Measurements from ENCODE around the gene P2RY14.
"Not testable (repeated sequence)": the region's sequence is repeated elsewhere in the genome, so short reads cannot be mapped to it uniquely, and the experiment has no call there.

The P2RY14 gene

DNA sequence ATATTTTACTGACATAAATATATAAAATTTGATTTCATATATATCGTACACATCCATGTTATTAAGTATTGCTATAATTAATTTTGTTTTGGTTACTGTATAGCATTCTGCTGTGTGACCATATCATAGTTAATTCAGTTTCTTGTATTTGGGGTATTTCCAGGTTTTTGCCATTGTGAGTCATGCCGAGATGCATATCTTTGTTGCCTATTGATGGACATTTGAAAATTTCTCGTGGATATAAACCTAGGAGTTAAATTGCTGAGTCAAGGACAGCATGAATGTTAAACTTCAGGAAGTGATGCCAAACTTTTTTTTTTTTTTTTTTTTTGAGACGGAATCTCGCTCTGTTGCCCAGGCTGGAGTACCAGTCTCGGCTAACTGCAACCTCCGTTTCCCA is 41.6 kb downstream of the P2RY14 start:
- TF ChIP-seq, protein P1, sequence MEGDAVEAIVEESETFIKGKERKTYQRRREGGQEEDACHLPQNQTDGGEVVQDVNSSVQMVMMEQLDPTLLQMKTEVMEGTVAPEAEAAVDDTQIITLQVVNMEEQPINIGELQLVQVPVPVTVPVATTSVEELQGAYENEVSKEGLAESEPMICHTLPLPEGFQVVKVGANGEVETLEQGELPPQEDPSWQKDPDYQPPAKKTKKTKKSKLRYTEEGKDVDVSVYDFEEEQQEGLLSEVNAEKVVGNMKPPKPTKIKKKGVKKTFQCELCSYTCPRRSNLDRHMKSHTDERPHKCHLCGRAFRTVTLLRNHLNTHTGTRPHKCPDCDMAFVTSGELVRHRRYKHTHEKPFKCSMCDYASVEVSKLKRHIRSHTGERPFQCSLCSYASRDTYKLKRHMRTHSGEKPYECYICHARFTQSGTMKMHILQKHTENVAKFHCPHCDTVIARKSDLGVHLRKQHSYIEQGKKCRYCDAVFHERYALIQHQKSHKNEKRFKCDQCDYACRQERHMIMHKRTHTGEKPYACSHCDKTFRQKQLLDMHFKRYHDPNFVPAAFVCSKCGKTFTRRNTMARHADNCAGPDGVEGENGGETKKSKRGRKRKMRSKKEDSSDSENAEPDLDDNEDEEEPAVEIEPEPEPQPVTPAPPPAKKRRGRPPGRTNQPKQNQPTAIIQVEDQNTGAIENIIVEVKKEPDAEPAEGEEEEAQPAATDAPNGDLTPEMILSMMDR (IDR thresholded peaks at IDR 0.05; ENCODE audit: insufficient read depth, low read depth, low read length, missing control alignments) = no peak
- no peak overlapping the region for H3K4me3 ChIP-seq (ENCODE audit: low read depth, low read length)
- no peak for DNase-seq (ENCODE audit: low read depth)

DNA sequence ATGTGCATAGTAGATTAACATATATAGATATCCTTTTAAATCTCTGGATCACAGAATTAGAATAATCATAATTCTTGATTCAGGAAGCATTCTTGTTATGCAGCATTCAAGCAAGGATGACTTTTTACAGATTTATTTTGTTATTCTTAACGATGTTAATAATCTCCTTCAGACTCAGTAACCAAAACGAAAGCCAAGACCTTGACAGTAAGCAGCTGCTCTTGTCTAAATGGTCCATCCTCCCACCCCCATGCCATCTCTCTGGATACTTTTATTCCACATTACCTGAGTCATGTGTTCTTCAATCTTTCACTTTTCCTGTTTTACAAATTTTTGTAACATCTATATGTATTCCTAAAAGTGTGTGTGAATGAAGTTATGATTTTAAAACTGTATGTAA is 42.0 kb downstream of the P2RY14 start:
- TF ChIP-seq, protein P1 (IDR thresholded peaks at IDR 0.05; ENCODE audit: insufficient read depth, low read depth, low read length, missing control alignments) = no peak
- DNase-seq (ENCODE audit: low read depth) = no peak
- no peak overlapping the region for H3K4me3 ChIP-seq (ENCODE audit: low read depth, low read length)

DNA sequence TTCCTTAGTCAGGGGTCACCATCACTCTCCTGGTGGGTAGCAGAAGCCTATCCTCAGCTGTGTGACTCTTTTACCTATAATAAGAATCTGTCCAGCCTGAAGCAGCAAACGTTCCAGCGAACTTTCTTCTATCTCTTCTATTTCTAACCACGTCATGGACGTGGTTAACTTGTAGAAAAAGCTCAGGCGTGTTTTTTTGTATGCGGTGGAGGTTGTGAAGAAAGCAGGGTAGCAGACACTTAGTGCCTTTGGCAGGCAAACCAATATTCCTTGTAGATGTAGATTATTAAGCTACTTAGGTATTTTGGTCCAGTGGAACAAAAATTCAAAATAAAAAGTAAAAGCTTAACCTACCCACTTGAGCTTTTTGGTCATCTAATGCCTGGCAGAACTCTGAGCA is 43.5 kb downstream of the P2RY14 start:
- TF ChIP-seq, protein P1 (IDR thresholded peaks at IDR 0.05; ENCODE audit: insufficient read depth, low read depth, low read length, missing control alignments) = no peak
- DNase-seq (ENCODE audit: low read depth) = no peak
- no peak overlapping the region for H3K4me3 ChIP-seq (ENCODE audit: low read depth, low read length)

DNA sequence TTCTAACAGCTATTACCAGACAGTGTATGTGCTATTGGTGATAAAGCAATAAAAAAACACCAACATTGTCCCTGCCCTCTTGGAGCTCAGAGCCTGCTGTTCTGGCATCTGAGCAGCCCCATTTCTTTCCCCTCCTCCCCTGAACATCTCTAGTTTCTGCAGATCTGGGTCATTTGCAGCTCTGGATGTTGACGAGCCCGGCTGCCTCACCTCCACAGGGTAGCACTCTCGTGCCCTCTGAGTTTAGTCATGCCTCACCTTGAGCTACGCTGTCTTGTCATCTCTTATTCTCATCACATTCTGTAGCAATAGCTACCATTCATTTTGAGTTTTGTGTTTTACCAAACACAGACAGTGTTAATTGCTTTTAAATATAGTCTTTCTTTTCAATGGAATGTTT is 45.4 kb downstream of the P2RY14 start:
- no peak for DNase-seq (ENCODE audit: low read depth)
- TF ChIP-seq, protein P1 (IDR thresholded peaks at IDR 0.05; ENCODE audit: insufficient read depth, low read depth, low read length, missing control alignments) = no peak
- H3K4me3 ChIP-seq (ENCODE audit: low read depth, low read length) = no peak overlapping the region

DNA sequence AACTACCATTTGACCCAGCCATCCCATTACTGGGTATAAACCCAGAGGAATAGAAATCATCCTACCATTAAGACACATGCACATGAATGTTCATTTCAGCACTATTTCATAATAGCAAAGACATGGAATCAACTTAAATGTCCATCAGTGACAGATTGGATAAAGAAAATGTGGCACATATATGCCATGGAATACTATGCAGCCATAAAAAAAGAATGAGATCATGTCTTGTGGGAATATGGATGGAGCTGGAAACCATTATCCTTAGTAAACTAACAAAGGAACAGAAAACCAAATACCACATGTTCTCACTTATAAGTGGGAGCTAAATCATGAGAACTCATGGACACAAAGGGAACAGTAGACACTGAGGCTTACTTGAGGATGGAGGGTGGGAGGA is 45.9 kb downstream of the P2RY14 start:
- not testable (repeated sequence) for H3K4me3 ChIP-seq (ENCODE audit: low read depth, low read length); DNase-seq (ENCODE audit: low read depth)

DNA sequence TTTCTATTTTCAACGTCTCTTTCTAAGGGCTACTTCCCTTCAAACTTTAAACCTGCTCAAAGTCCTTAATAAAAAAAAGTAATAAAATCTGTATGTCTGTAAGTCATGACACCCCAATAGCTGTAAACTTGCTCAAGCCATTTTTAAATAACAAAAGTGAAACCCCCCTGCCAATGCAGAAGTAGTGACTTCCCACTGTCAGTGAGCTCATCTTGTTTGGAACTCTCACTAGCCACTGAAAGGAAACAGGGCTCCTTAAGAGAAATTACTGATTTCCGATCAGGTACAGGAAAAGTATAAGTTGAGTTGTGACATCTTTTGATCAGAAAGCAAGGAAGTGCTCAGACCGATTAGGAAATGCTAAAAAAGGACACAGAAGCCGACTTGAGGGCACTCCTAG is 47.7 kb downstream of the P2RY14 start:
- peak; percentile 58 for DNase-seq (ENCODE audit: low read depth)
- H3K4me3 ChIP-seq (ENCODE audit: low read depth, low read length) = no peak overlapping the region
- TF ChIP-seq, protein P1 (IDR thresholded peaks at IDR 0.05; ENCODE audit: insufficient read depth, low read depth, low read length, missing control alignments) = no peak

DNA sequence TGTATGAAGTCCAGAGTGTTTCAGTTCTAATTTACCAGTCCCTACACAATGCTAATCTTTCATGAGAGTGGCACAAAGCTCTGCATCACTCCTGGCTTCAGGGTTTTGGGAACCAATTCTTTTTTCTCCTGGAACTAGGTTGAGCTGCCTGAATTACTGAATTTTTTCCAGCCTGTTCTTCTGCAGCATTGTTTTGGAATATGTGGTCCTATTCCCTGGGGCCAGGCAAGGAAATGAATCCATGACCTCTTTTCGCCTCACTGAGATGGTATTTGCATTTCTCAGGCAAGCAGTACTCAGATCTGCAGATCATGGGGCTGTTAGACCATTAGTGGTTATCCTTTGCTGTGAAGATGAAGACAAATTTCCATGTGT is 49.7 kb downstream of the P2RY14 start:
- TF ChIP-seq, protein P1 (IDR thresholded peaks at IDR 0.05; ENCODE audit: insufficient read depth, low read depth, low read length, missing control alignments) = no peak
- peak; percentile 7 for DNase-seq (ENCODE audit: low read depth)
- no peak overlapping the region for H3K4me3 ChIP-seq (ENCODE audit: low read depth, low read length)

Data from GM12865 (cell line).